T47D (cell line): ENCODE measurements around the gene ITPKB.
"Not testable (repeated sequence)": the region's sequence is repeated elsewhere in the genome, so short reads cannot be mapped to it uniquely, and the experiment has no call there.

Experiments used
- DNase-seq, 2 experiments: peaks; one replicate each; pipeline versions ENCODE4 v3.0.0 to v3.0.0-alpha.2; 2011 to 2012; ENCODE audit warnings: low read depth in 1 of 2, low spot score in 1 of 2
- JUND ChIP-seq: IDR thresholded peaks from 2 replicates; pipeline ENCODE4 v1.6.1; 2012; ENCODE audit warnings: low read depth
- in situ Hi-C: cut with HindIII; loops from 2 replicates; pipeline ENCODE4 v1.10.0; 2016; ENCODE audit warnings: low sequenced_read_pairs, low pct_unique_long_range_greater_than_20kb

Gene ITPKB

GRCh38 chr1:226749467-226749866, 10.4 kb upstream of the ITPKB start:
- in situ Hi-C loops = no loop called here
- DNase-seq = no peak
- no peak for TF ChIP-seq JUND

- TF ChIP-seq JUND = no peak
- no peak for DNase-seq
- in situ Hi-C loops = no loop called here
Measured at GRCh38 chr1:226748306-226748705, 9.2 kb upstream of the ITPKB start.

GRCh38 chr1:226747519-226748263, 8.6 kb upstream of the ITPKB start:
- in situ Hi-C loops, DNase-seq: not testable (repeated sequence)

GRCh38 chr1:226743259-226743658, 4.2 kb upstream of the ITPKB start:
- no peak for TF ChIP-seq JUND
- in situ Hi-C loops = no loop called here
- no peak for DNase-seq

- no peak for DNase-seq
- no peak for TF ChIP-seq JUND
- in situ Hi-C loops = no loop called here
Measured at GRCh38 chr1:226741009-226741408, 1.9 kb upstream of the ITPKB start.

- TF ChIP-seq JUND = no peak
Measured at GRCh38 chr1:226739696-226740065, 599 bp upstream of the ITPKB start.

GRCh38 chr1:226738421-226738994, 574 bp downstream of the ITPKB start:
- peak in 1 of 2 experiments; percentile 54 for DNase-seq
- in situ Hi-C loops = no loop called here
- TF ChIP-seq JUND = no peak

More at GRCh38 chr1:226739696-226740065, 599 bp upstream of the ITPKB start:
- in situ Hi-C loops = no loop called here
- DNase-seq = no peak

GRCh38 chr1:226737819-226738420, 1.2 kb downstream of the ITPKB start:
- peak; percentile 38 to 52 for DNase-seq
- in situ Hi-C loops = no loop called here
- TF ChIP-seq JUND = no peak

GRCh38 chr1:226736908-226737818, 1.9 kb downstream of the ITPKB start:
- no peak for DNase-seq
- in situ Hi-C loops = no loop called here
- TF ChIP-seq JUND = no peak

- TF ChIP-seq JUND = no peak
- DNase-seq = no peak
- in situ Hi-C loops = no loop called here
Measured at GRCh38 chr1:226736001-226736907, 2.8 kb downstream of the ITPKB start.

GRCh38 chr1:226735576-226735975, 3.5 kb downstream of the ITPKB start:
- no peak for TF ChIP-seq JUND
- DNase-seq = no peak
- in situ Hi-C loops = no loop called here

GRCh38 chr1:226734611-226735153, 4.4 kb downstream of the ITPKB start:
- no peak for TF ChIP-seq JUND
- no peak for DNase-seq
- in situ Hi-C loops = no loop called here
